HepG2 (cell line): ENCODE results near the gene TSPAN11. TPM values are rescaled to one million over a fixed set of nuclear protein-coding genes. Genes with fewer than 3 reads are reported as not detected.

Experiments used
- ATAC-seq: fragments of 200-7000 bp; cut with Tn5 transposase; 3 replicates; pipeline ENCODE4 v1.9.1; 2020; ENCODE audit warnings: mild to moderate bottlenecking, moderate library complexity
- BruUV-seq: library from RNA; stranded (reverse); fragments of 400-500 nt; replicated peaks from 2 replicates; lab custom pipeline; 2021; lab: Mats Ljungman, UMichigan
- CTCF ChIA-PET: fragments of 300-600 bp; formaldehyde crosslinking; extraction: SDS; loops from one replicate; lab custom pipeline; 2021; ENCODE audit warnings: low total read pairs, inconsistent platforms, low intra/inter-chr PET ratio; lab: Yijun Ruan, JAX
- POLR2A ChIA-PET: fragments of 350-600 bp; sonication (Branson Sonifier 250); formaldehyde crosslinking; loops from one replicate; lab custom pipeline; 2020; ENCODE audit warnings: antibody characterized with exemption, inconsistent platforms; lab: Yijun Ruan, JAX
- DNase-seq: peaks from one replicate; pipeline ENCODE4 v3.0.0-alpha.2; 2015; ENCODE audit warnings: low spot score
- FAIRE-seq: peaks from 3 replicates; lab custom pipeline; 2011; peaks lifted over from hg19 to GRCh38; lab: Jason Lieb, UNC
- H2AFZ ChIP-seq: one replicate; pipeline ENCODE4 v1.6.1; 2011; ENCODE audit warnings: low read length, inconsistent platforms
- H3K27ac ChIP-seq: fragments of 300-600 bp; 3 replicates; pipeline ENCODE4 v1.8.0; 2011; ENCODE audit warnings: mixed run types, mild to moderate bottlenecking, mixed read lengths, low read length, inconsistent platforms; ENCODE audit not compliant: insufficient read depth; ENCODE audit errors: extremely low read length
- H3K27me3 ChIP-seq, 2 experiments: fragments of 200-600 bp in 1 of 2; 2 replicates in 1 of 2; 3 replicates in 1 of 2; pipeline versions ENCODE4 v1.6.0 to v1.8.0; 2011; ENCODE audit warnings: low read length in 2 of 2, mild to moderate bottlenecking in 2 of 2, moderate library complexity in 2 of 2, inconsistent platforms in 1 of 2; ENCODE audit not compliant: insufficient read depth in 2 of 2, control insufficient read depth in 1 of 2
- H3K36me3 ChIP-seq, 2 experiments: fragments of 200-600 bp in 1 of 2; replicated peaks in 1 of 2; 2 replicates in 1 of 2; 3 replicates in 1 of 2; pipeline versions ENCODE4 v1.5.1 to v1.8.0; 2011; ENCODE audit warnings: low read length in 2 of 2, inconsistent platforms in 1 of 2; ENCODE audit not compliant: insufficient read depth in 2 of 2, control insufficient read depth in 1 of 2
- H3K4me1 ChIP-seq: 2 replicates; pipeline ENCODE4 v1.5.1; 2012; ENCODE audit warnings: low read length, inconsistent platforms; ENCODE audit not compliant: insufficient read depth
- H3K4me2 ChIP-seq: 2 replicates; pipeline ENCODE4 v1.6.0; 2011; ENCODE audit warnings: low read depth, low read length, inconsistent platforms
- H3K4me3 ChIP-seq, 3 experiments: fragments of 200-600 bp in 1 of 3; sonication (generic), shearing (Covaris generic) in 1 of 3; replicated peaks in 1 of 3; 2 replicates each; pipeline ENCODE4 v1.5.1; 2011 to 2016; ENCODE audit warnings: low read length in 3 of 3, inconsistent platforms in 2 of 3, low read depth in 2 of 3, mild to moderate bottlenecking in 2 of 3, control low read depth in 1 of 3, mixed read lengths in 1 of 3; ENCODE audit not compliant: insufficient read depth in 1 of 3
- H3K79me2 ChIP-seq: one replicate; pipeline ENCODE4 v1.6.1; 2011; ENCODE audit warnings: low read length, inconsistent platforms; ENCODE audit not compliant: insufficient read depth
- H3K9ac ChIP-seq: 2 replicates; pipeline ENCODE4 v1.6.0; 2011; ENCODE audit warnings: mild to moderate bottlenecking, low read depth, low read length, inconsistent platforms; ENCODE audit not compliant: insufficient read depth
- H3K9me3 ChIP-seq: 2 replicates; pipeline ENCODE4 v1.5.1; 2012; ENCODE audit warnings: mild to moderate bottlenecking, low read length
- H4K20me1 ChIP-seq: 2 replicates; pipeline ENCODE4 v1.6.0; 2011; ENCODE audit warnings: inconsistent platforms, mild to moderate bottlenecking, low read length, moderate library complexity; ENCODE audit not compliant: insufficient read depth
- HNRNPK ChIP-seq: fragments of 200-400 bp; formaldehyde crosslinking; IDR thresholded peaks from 2 replicates; pipeline ENCODE4 v1.6.1; 2018; ENCODE audit warnings: low read length, low read depth, moderate library complexity, mild to moderate bottlenecking; ENCODE audit not compliant: poor library complexity, severe bottlenecking
- ZNF251 ChIP-seq: sonication (generic); formaldehyde crosslinking; IDR thresholded peaks from 2 replicates; pipeline ENCODE4 v1.9.0; 2021; ENCODE audit warnings: mild to moderate bottlenecking, missing genetic modification reagents
- WGBS: methylation state at CpG from one replicate; pipeline ENCODE4 v1.1.6; 2017; ENCODE audit warnings: low lambda C conversion rate; 5-methylcytosine and 5-hydroxymethylcytosine counted together
- in situ Hi-C: cut with HindIII; loops from 2 replicates; pipeline ENCODE4 v1.10.0; 2017; ENCODE audit warnings: low pct_unique_long_range_greater_than_20kb; ENCODE audit not compliant: extremely low pct_ligation_motif_present
- intact Hi-C: fragments of 100-400 bp; cut with micrococcal nuclease; formaldehyde crosslinking; loops from one replicate; pipeline ENCODE4 v1.10.0; 2022; ENCODE audit not compliant: unreplicated experiment
- polyA plus RNA-seq, 8 experiments: library from polyadenylated mRNA; depleted of rRNA in 3 of 8; stranded (reverse) in 7 of 8; unstranded in 1 of 8; fragments of >200 nt; fragmentation: Illumina TruSeq in 4 of 8; extraction: Trizol in 4 of 8; gene quantifications; 2 replicates each; pipeline versions ENCODE4 v1.2.1 to v1.2.3, GENCODE V29; 2011 to 2016; ENCODE audit warnings: low read depth in 4 of 8, missing spikeins in 1 of 8, mixed read lengths in 1 of 8; ENCODE audit not compliant: insufficient read depth in 1 of 8
- total RNA-seq, 5 experiments: library from RNA; depleted of rRNA; stranded (reverse); fragments of >200 nt; fragmentation: Illumina TruSeq; extraction: Trizol; gene quantifications; 2 replicates each; pipeline ENCODE4 v1.2.3, GENCODE V29; 2016; ENCODE audit warnings: low read depth in 1 of 5
- TF ChIP-seq, protein P1 (sequence below): sonication (generic); formaldehyde crosslinking; IDR thresholded peaks from 2 replicates; pipeline ENCODE4 v1.8.0; 2022; ENCODE audit warnings: mild to moderate bottlenecking, missing genetic modification reagents; ENCODE audit not compliant: insufficient replicate concordance
- TF ChIP-seq, protein P2 (sequence below): sonication (generic); formaldehyde crosslinking; IDR thresholded peaks from 2 replicates; pipeline ENCODE4 v1.9.0; 2021; ENCODE audit warnings: missing genetic modification reagents, mild to moderate bottlenecking, borderline replicate concordance
- TF ChIP-seq, protein P3 (sequence below): sonication (generic); formaldehyde crosslinking; conservative IDR thresholded peaks from 2 replicates; pipeline ENCODE4 v1.4.0; 2020; ENCODE audit warnings: mild to moderate bottlenecking, missing genetic modification reagents, moderate library complexity

TSPAN11 gene
- total and polyA plus RNA-seq, 2 of the 13 experiments (the other 11 are each of a cell fraction or from before 2014, with no cell fraction given) = 0.01 to 0.07 TPM

DNA sequence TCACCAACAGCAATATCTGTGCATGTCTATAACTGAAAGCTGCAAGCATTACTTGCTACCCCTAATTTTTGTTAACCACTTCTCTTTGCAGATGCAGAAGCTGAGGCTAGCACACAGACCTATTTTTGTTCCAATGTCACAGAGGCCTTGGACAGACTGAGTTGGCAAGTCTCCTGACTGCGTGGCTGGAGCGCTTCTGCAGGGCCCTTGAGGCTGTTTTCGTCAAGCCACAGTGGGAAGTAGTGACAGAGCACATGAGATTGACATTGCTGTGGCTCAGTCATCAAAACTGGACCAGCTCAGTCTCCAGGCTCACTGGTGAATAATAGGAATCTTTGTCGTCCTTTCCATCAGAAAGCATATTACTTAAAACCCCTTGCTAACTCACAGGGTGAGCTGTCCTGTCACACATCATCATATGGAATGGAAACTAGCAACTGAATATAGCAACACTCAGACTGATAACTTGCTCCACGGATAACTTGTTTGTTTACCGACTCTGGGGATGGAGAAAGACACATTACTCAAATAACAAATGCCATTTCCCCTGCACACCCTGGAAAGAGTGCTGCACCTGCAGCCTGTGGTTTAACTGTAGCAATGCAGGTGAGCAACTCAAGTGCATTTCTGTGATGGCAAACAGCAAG is 103.5 kb downstream of the TSPAN11 start (continued):
- TF ChIP-seq, protein P1, sequence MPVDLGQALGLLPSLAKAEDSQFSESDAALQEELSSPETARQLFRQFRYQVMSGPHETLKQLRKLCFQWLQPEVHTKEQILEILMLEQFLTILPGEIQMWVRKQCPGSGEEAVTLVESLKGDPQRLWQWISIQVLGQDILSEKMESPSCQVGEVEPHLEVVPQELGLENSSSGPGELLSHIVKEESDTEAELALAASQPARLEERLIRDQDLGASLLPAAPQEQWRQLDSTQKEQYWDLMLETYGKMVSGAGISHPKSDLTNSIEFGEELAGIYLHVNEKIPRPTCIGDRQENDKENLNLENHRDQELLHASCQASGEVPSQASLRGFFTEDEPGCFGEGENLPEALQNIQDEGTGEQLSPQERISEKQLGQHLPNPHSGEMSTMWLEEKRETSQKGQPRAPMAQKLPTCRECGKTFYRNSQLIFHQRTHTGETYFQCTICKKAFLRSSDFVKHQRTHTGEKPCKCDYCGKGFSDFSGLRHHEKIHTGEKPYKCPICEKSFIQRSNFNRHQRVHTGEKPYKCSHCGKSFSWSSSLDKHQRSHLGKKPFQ (CRISPR knock-in tag) = no peak

DNA sequence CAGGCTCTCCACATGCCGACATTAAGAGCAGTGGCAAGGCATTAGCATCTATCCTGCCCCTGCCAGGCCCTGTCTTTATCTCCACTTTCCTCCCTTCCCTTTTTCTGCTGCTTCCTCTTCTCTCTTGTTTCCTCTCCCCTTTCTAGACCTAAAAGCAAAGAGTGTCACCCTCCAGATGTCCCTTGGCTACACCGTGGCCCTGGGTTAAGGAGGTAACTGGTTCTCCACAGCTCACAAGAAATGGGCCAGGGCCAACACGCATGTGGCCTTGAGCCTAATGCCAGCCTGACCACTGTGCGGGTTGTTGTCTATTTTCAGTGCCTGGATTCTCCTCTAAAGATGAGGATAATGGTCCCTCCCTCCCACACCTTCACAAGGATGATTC is 105.4 kb downstream of the TSPAN11 start:
- Histone ChIP-seq H4K20me1 (no peaks in the 10 kb centered on the region), H3K36me3 (no peaks in the 10 kb centered on the region), H3K4me2 (no peak overlapping the region), H3K27me3 (peaks cover 0 to 2% of the 10 kb centered on the region in 2 experiments; a peak in 1 of 5 replicates), H3K4me1 (no peaks in the 10 kb centered on the region), H3K4me3 (no peak overlapping the region), H2AFZ (no peak overlapping the region), H3K27ac (no peak overlapping the region), H3K9ac (no peak overlapping the region), H3K79me2 (no peaks in the 10 kb centered on the region), H3K9me3 (no peaks in the 10 kb centered on the region)
- ChIA-PET CTCF (no interaction called here), POLR2A (no interaction called here)
- in situ Hi-C loops (no loop called here), intact Hi-C loops (no loop called here)
- no TSS peak for BruUV-seq
- FAIRE-seq (no peak), DNase-seq (no peak), ATAC-seq (no peak)
- WGBS = 29% methylated on average over 4 of the region's 4 CpGs
- TF ChIP-seq, protein P2, sequence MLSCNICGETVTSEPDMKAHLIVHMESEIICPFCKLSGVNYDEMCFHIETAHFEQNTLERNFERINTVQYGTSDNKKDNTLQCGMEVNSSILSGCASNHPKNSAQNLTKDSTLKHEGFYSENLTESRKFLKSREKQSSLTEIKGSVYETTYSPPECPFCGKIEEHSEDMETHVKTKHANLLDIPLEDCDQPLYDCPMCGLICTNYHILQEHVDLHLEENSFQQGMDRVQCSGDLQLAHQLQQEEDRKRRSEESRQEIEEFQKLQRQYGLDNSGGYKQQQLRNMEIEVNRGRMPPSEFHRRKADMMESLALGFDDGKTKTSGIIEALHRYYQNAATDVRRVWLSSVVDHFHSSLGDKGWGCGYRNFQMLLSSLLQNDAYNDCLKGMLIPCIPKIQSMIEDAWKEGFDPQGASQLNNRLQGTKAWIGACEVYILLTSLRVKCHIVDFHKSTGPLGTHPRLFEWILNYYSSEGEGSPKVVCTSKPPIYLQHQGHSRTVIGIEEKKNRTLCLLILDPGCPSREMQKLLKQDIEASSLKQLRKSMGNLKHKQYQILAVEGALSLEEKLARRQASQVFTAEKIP = no peak
- TF ChIP-seq, protein P3, sequence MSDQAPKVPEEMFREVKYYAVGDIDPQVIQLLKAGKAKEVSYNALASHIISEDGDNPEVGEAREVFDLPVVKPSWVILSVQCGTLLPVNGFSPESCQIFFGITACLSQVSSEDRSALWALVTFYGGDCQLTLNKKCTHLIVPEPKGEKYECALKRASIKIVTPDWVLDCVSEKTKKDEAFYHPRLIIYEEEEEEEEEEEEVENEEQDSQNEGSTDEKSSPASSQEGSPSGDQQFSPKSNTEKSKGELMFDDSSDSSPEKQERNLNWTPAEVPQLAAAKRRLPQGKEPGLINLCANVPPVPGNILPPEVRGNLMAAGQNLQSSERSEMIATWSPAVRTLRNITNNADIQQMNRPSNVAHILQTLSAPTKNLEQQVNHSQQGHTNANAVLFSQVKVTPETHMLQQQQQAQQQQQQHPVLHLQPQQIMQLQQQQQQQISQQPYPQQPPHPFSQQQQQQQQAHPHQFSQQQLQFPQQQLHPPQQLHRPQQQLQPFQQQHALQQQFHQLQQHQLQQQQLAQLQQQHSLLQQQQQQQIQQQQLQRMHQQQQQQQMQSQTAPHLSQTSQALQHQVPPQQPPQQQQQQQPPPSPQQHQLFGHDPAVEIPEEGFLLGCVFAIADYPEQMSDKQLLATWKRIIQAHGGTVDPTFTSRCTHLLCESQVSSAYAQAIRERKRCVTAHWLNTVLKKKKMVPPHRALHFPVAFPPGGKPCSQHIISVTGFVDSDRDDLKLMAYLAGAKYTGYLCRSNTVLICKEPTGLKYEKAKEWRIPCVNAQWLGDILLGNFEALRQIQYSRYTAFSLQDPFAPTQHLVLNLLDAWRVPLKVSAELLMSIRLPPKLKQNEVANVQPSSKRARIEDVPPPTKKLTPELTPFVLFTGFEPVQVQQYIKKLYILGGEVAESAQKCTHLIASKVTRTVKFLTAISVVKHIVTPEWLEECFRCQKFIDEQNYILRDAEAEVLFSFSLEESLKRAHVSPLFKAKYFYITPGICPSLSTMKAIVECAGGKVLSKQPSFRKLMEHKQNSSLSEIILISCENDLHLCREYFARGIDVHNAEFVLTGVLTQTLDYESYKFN (CRISPR knock-in tag) = no peak
- TF ChIP-seq HNRNPK = no peak
- TF ChIP-seq ZNF251 (CRISPR knock-in tag) = no peak
